Activated naive CD8-positive, alpha-beta T cell (primary cell): ENCODE data around the gene CA10.

ENCODE experiments used
- H3K27ac Mint-ChIP-seq: one replicate; pipeline ENCODE4 v1.8.0; 2021; ENCODE audit warnings: mixed read lengths
- H3K27me3 Mint-ChIP-seq: one replicate; pipeline ENCODE4 v1.8.0; 2021; ENCODE audit warnings: mixed read lengths
- H3K36me3 Mint-ChIP-seq: one replicate; pipeline ENCODE4 v1.8.0; 2021; ENCODE audit warnings: mixed read lengths
- H3K4me1 Mint-ChIP-seq: one replicate; pipeline ENCODE4 v1.8.0; 2021; ENCODE audit warnings: low read depth, mixed read lengths
- H3K4me3 Mint-ChIP-seq: one replicate; pipeline ENCODE4 v1.8.0; 2021; ENCODE audit warnings: mild to moderate bottlenecking, mixed read lengths
- H3K9me3 Mint-ChIP-seq: one replicate; pipeline ENCODE4 v1.8.0; 2021; ENCODE audit warnings: low read depth, mixed read lengths

Gene CA10

GRCh38 chr17:51673070-51673469 is 485.4 kb downstream of the CA10 start:
- Mint-ChIP-seq H3K27me3 (peaks cover 15% of the 10 kb centered on the region), H3K27ac (no peak overlapping the region), H3K9me3 (no peaks in the 10 kb centered on the region), H3K4me1 (no peaks in the 10 kb centered on the region), H3K4me3 (no peak overlapping the region), H3K36me3 (no peaks in the 10 kb centered on the region)

DNA sequence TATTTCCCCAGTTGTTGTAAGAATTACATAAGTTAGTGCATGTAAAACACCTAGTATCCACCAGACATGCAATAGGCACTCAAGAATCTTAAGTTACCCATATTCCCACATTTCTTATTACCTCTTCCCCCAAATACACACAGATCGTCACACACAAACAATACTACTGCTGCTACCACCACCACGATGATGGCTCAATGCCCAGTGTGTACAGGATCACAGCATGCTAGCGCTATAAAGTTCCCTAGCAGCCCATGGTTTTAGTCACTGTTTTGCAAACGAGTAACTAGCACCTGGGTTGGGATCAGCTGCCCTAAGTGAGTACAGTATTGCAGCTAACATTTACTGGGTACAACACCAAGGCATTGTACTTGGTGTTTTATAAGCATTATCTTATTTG is 486.4 kb downstream of the CA10 start:
- H3K27me3 Mint-ChIP-seq, result peaks cover 17% of the 10 kb centered on the region
- H3K9me3 Mint-ChIP-seq, result no peaks in the 10 kb centered on the region
- no peaks in the 10 kb centered on the region for H3K4me1 Mint-ChIP-seq
- no peak overlapping the region for H3K4me3 Mint-ChIP-seq
- H3K36me3 Mint-ChIP-seq, result no peaks in the 10 kb centered on the region
- H3K27ac Mint-ChIP-seq, result no peak overlapping the region

DNA sequence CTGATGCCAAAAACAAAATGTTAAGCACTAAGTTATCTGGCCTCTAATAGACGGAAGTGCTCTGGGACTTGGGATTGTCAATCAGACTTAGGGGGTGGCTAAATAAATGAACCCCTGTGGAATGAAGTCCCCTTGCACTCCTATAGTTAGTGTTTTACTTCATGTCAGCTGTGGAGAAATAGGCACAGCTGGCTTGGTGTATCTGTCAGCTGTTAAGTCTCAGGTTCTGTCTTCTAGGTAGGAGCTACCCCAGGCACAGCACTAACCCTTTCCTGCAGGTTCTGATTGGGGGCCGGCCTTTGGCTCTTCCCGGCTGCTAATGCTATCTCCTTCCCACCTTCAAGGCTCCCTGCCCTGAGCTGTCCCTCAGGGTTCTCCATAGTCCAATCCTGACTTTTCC is 487.6 kb downstream of the CA10 start:
- H3K27ac Mint-ChIP-seq, result no peak overlapping the region
- no peaks in the 10 kb centered on the region for H3K36me3 Mint-ChIP-seq
- H3K27me3 Mint-ChIP-seq, result peaks cover 17% of the 10 kb centered on the region
- no peaks in the 10 kb centered on the region for H3K9me3 Mint-ChIP-seq
- H3K4me1 Mint-ChIP-seq, result no peaks in the 10 kb centered on the region
- no peak overlapping the region for H3K4me3 Mint-ChIP-seq

DNA sequence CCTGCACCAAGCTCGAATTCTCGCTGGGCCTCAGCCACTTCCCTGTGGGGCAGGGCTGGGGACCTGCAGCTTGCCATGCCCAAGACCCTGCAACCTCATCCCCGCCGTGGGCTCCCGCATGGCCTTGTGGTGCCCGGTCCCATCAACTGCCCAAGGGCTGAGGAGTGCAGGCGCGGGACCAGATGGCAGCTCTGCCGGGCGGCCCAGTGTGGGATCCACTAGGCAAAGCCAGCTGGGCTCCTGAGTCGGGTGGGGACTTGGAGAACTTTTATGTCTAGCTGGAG is 489.6 kb downstream of the CA10 start:
- Mint-ChIP-seq H3K4me3 (no peak overlapping the region), H3K36me3 (no peaks in the 10 kb centered on the region), H3K27me3 (peaks cover 13% of the 10 kb centered on the region), H3K27ac (no peak overlapping the region), H3K4me1 (no peaks in the 10 kb centered on the region), H3K9me3 (no peaks in the 10 kb centered on the region)

DNA sequence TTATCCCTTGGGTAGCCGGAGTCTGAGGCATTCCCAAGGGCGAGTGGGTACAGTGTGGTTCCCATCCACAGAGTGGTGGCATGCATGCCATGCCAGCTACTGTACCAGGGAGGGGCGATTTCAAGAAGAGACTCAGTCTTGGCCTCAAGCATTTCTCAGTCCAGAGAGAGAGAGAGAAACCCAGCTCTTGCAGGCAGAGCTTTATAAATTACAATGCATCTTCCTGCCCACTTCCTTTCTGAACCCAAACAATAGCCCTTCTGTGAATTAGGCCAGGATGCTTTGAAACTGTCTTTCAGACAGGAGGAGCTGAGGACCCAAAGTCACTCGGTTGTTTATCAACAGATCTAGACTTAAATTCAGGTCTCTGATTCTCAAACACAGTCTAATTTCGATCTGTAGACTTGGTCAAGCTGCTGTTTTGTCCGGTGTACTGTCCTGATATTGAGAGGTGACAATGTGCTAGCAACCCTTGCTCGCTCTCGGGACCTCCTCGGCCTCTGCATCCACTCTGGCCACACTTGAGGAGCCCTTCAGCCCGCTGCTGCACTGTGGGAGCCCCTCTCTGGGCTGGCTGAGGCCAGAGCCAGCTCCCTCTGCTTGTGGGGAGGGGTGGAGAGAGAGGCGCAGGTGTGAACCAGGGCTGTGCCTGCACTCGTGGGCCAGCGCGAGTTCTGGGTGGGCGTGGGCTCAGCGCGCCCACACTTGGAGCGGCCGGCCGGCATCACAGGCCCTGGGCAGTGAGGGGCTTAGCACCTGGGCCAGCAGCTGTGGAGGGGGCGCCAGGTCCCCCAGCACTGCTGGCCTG is 490.2 kb downstream of the CA10 start:
- Mint-ChIP-seq H3K36me3 (no peaks in the 10 kb centered on the region), H3K9me3 (no peaks in the 10 kb centered on the region), H3K4me3 (no peak overlapping the region), H3K27me3 (peaks cover 11% of the 10 kb centered on the region), H3K27ac (no peak overlapping the region), H3K4me1 (no peaks in the 10 kb centered on the region)

DNA sequence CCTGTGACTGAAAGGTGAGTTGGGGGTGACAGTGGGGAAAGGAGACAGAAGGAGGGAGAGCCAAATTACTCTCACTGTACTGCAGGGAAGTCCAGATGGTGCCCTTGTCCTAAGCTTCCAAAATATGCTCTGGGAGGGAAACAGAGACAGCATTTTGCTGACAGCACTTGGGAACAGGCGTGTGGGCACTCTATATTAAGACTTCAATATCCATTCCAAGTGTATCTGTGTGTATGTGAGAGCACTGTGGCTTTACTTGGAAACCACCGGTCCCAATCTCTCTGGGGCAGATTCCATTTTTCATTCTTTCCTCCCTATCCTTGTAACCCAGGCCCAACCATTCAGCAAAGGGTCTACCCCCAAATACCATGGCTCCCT is 490.8 kb downstream of the CA10 start:
- Mint-ChIP-seq H3K9me3 (no peaks in the 10 kb centered on the region), H3K36me3 (no peaks in the 10 kb centered on the region), H3K27me3 (peaks cover 9% of the 10 kb centered on the region), H3K4me1 (no peaks in the 10 kb centered on the region), H3K4me3 (no peak overlapping the region), H3K27ac (no peak overlapping the region)

DNA sequence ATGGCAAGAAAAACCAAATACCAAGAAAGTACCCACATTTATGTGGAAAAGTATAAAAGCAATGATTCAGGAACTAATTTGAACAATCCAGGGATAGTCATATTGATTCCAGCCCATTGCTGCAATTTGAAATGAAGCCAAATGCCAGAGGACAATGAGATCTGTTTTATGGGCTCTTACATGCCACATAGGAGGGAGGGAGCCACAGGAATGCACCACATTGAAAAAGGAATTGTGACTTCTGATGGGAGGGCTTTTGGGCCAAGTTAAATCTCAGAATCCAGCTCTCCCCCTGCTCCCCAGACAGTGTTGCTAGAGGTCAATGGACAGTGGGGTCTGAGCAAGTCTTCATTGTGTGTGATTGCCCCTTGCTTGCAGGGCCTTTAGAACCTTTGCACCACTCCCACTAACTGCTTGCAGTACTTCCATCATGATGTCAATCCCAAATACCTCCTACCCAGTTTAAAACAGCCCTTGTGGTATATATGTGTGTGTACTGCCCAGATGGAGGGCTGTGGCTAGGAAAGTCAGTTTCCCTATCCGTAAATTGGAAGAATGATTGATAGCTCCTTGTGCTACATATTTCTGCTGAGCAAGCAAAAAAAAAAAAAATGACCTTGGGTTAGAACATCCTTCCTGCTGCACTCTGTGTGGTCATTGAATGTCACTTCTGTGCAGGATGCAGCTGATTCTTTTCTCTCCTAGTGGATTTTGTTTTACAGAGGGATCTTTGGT is 491.4 kb downstream of the CA10 start:
- Mint-ChIP-seq H3K27me3 (peaks cover 9% of the 10 kb centered on the region), H3K27ac (no peak overlapping the region)

GRCh38 chr17:51662204-51663056 is 496.1 kb downstream of the CA10 start:
- Mint-ChIP-seq H3K9me3 (no peaks in the 10 kb centered on the region), H3K4me3 (no peak overlapping the region), H3K36me3 (no peaks in the 10 kb centered on the region), H3K27ac (no peak overlapping the region), H3K4me1 (no peaks in the 10 kb centered on the region), H3K27me3 (peaks cover 2% of the 10 kb centered on the region)

More for the DNA sequence above, 491.4 kb downstream of the CA10 start:
- no peaks in the 10 kb centered on the region for H3K4me1 Mint-ChIP-seq
- no peaks in the 10 kb centered on the region for H3K36me3 Mint-ChIP-seq
- H3K9me3 Mint-ChIP-seq, result no peaks in the 10 kb centered on the region
- H3K4me3 Mint-ChIP-seq, result no peak overlapping the region

DNA sequence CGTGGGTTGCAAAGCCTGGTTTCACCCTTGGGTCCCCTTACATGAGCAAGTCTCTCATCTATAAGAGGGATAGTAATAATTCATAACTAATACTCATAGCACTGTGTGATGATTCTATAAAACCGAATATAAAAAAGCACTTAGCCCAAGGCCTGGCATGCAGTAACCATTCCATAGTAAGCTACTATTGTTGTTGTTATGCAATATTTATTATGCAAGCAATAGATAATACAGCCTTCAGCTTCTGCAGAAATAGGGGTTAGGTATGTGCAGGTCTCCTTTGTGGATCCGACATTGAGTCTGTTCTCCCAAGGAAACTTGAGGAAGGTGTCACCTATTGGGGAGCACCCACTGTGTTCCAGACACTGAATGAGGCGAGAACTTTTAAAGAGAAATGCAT is 497.1 kb downstream of the CA10 start:
- Mint-ChIP-seq H3K4me3 (no peak overlapping the region), H3K27me3 (peaks cover 2% of the 10 kb centered on the region), H3K9me3 (no peaks in the 10 kb centered on the region), H3K36me3 (no peaks in the 10 kb centered on the region), H3K27ac (no peak overlapping the region), H3K4me1 (no peaks in the 10 kb centered on the region)

GRCh38 chr17:51660266-51660665 is 498.2 kb downstream of the CA10 start:
- H3K4me1 Mint-ChIP-seq, result no peaks in the 10 kb centered on the region
- H3K4me3 Mint-ChIP-seq, result no peak overlapping the region
- no peaks in the 10 kb centered on the region for H3K9me3 Mint-ChIP-seq
- H3K36me3 Mint-ChIP-seq, result no peaks in the 10 kb centered on the region
- H3K27me3 Mint-ChIP-seq, result peaks cover 2% of the 10 kb centered on the region
- H3K27ac Mint-ChIP-seq, result no peak overlapping the region

DNA sequence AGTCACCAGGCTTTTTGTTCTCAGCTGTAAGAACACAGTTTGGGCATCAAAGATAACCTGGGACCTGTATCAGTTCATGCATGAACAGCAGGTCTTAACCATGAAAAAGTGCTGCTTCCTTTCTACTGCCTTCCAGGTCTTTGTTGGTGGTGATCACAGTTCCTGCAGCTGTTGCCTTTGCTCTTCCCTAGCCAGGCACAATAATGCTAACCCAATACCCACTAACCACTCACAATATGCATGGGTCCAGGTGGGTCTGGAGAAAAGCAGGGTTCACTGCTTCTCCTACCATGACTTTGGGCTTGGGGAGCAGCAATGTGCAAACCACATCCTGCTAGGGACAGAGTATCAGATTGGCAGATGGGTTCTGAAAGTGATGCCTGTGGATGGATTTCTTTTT is 501.3 kb downstream of the CA10 start:
- Mint-ChIP-seq H3K27me3 (peaks cover 1% of the 10 kb centered on the region), H3K4me3 (no peak overlapping the region), H3K9me3 (no peaks in the 10 kb centered on the region), H3K36me3 (no peaks in the 10 kb centered on the region), H3K27ac (no peak overlapping the region), H3K4me1 (no peaks in the 10 kb centered on the region)

- peaks cover 2% of the 10 kb centered on the region for H3K27me3 Mint-ChIP-seq
- no peak overlapping the region for H3K27ac Mint-ChIP-seq
- H3K4me1 Mint-ChIP-seq, result no peaks in the 10 kb centered on the region
- no peak overlapping the region for H3K4me3 Mint-ChIP-seq
- H3K9me3 Mint-ChIP-seq, result no peaks in the 10 kb centered on the region
- no peaks in the 10 kb centered on the region for H3K36me3 Mint-ChIP-seq
Measured at GRCh38 chr17:51653878-51654277, 504.6 kb downstream of the CA10 start.

- Mint-ChIP-seq H3K27me3 (peaks cover 6% of the 10 kb centered on the region), H3K9me3 (no peaks in the 10 kb centered on the region), H3K36me3 (no peaks in the 10 kb centered on the region), H3K4me3 (no peak overlapping the region), H3K4me1 (no peaks in the 10 kb centered on the region), H3K27ac (no peak overlapping the region)
Measured at GRCh38 chr17:51652529-51652928, 506.0 kb downstream of the CA10 start.

- H3K27ac Mint-ChIP-seq, result no peak overlapping the region
- H3K4me3 Mint-ChIP-seq, result no peak overlapping the region
- no peaks in the 10 kb centered on the region for H3K36me3 Mint-ChIP-seq
- no peaks in the 10 kb centered on the region for H3K9me3 Mint-ChIP-seq
- H3K27me3 Mint-ChIP-seq, result peaks cover 6% of the 10 kb centered on the region
- H3K4me1 Mint-ChIP-seq, result no peaks in the 10 kb centered on the region
Measured at GRCh38 chr17:51651513-51652298, 506.8 kb downstream of the CA10 start.
